NCI-H2196 (cell line): ENCODE results near the gene AKT1.
A peak's percentile ranks its signal among the peaks of the same experiment; 100 is the strongest.
"Not testable (repeated sequence)": the region's sequence is repeated elsewhere in the genome, so short reads cannot be mapped to it uniquely, and the experiment has no call there.

Experiments used
- DNase-seq: peaks from one replicate; lab custom pipeline; 2025; ENCODE audit not compliant: unreplicated experiment; lab: John Stamatoyannopoulos, UW

Gene AKT1

DNA sequence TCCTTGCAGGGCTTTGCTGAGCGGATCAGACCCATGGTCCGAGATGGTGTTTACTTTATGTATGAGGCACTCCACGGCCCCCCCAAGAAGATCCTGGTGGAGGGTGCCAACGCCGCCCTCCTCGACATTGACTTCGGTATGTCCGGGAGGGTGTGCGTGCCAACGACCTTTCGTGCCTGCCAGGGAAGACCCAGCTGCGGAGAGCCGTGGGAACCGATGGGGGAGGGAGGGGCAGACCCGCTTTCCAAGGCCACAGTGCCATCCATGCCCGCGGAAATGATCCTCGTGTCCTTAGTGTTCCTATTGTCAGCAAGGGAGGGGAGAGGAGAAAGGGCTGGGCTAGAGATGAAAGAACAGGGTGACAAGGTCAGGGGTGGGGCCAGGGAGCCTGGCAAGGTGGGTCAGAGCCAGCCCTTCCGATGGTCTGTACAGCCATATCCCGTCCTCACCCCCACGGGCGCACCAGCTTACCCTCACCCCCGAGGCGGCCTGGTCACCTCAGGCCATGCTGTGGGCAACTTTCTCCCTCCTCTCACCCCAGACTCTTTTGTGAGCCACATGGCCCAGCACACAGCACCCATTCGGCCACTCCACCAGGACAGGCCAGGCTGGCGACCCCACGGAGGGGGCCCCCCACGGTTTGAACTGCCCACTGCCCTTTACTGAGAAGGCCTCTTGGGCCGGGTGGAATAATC, 54.3 kb downstream of the AKT1 start:
- no peak for DNase-seq

DNA sequence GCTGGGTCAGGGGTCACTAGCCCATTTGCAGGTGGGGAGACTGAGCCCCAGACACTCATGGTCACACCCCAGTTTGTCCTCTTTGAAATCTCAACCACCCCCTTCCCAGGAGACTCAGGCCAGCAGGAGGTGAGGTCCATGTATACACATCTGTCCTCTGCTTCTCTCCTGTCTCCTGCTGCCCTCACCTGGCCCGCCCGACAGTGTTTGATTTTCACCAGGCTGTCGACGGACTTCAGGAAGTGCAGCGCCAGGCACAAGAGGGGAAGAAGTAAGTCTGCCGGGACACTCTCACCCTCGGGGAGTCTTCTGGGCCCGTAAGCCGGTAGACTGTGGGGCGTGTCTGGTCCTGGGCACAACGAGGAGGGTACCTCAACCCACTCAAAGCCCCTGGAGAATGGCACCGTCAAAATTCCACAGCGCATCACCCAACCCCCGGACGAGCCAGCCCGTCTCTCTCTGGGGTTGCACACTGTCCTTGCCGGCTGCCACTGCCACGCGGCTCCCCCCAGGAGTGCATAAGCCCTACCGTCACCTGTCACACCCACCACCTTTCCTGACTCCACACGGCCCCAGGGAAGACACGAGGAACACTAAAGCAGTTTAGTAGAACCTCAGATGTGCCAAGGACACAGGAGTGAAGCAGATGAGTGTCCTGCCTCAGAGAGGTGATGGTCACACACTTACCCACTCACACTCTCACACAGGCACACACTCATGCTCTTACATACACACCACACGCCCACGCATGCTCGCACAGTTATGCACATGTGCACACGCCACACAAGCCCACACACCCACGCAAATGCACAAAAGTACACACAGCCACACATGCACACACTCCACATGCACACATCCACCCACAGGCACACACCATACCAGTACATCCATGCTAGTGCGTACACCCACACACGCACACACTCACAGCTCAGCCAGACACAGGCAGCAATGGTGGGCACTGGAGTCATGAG, 55.7 kb downstream of the AKT1 start:
- no peak for DNase-seq

DNA sequence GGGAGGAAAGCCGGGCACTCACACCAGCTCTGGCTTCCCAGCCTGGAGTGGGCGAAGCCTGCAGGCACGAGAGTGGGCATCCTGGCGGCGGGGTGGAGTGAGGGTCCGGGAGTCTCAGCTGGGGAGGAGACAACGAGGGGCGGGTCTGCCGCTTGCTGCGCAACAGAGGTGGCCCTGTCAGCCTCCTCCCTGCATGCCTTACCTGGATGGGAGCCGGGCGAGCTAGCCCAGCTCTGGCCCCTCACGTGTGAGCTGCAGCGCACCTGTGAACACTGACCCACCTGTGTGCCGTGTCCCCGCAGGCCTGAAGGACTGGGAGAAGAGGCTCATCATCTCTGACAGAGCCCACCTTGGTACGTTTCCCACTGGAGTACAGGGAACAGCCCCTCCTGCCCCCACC, 56.5 kb downstream of the AKT1 start:
- DNase-seq, result no peak

DNA sequence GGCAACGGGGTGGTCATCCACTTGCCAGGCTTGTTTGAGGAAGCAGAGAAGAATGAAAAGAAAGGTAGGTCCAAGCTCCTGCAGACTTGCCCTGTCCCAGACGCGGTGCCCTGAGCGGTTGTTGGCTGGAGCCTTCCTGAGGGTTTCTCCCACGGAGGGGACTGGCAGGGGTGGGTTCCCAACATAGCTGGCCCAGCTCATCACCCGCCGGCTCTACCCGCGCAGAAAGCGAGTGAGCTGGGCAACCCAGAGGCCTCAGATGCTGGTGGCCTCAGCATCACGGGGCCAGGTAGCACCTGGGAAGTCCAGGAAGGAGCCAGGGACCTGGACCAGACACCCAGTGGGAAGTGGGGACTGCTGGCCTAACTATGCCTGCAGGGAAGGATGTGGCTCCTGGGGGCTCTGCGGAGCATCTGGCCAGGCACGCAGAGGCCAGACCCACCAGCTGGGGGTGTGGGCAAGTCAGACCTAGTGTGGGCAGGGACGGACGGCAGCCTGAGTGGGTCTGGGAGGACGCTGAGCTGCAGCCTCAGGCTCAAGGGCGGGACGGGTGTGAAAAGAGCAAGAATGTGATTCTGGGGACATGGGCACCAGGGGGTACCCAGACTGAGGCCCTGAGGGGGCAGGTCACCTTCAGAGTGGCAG, 57.1 kb downstream of the AKT1 start:
- DNase-seq, result no peak

DNA sequence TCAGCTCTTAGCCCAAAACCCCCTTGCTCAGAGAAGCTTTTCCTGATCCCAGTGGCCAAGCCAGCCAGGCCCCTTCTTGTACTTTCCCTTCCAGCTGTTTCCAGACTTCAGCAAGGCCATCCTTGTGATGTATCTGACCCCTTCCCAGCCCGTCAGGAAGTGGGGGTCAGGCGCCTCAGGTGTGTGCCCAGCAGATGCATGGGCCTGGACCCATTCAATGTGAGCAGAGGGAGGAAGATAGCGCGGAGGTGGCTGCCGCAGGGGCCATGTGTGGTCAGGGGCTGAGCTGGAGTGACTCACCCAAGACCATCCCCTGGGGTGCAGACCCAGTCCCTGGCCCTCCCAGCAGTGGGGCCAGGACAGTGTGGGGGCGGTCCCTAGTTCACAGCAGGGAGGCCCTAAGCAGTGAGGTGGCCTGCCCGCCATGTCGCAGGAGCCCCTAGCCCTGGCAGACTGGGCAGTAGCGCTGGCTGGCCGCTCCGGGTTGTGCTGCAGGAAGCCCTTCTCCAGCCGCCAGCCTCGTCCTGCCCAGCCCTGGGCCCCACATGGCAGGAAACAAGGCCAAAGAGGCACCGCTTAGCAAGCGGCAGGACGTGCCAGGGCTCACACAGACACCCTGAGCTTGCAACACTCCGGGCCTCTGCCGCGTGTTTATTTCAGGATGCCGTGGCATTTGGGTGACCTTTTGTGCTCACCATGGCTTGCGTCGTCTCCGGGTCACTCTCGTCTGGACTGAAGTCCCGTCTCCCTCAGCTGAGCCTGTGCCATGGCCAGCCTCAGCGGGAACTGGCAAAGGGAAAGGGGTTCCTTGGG, 59.5 kb downstream of the AKT1 start:
- no peak for DNase-seq

DNA sequence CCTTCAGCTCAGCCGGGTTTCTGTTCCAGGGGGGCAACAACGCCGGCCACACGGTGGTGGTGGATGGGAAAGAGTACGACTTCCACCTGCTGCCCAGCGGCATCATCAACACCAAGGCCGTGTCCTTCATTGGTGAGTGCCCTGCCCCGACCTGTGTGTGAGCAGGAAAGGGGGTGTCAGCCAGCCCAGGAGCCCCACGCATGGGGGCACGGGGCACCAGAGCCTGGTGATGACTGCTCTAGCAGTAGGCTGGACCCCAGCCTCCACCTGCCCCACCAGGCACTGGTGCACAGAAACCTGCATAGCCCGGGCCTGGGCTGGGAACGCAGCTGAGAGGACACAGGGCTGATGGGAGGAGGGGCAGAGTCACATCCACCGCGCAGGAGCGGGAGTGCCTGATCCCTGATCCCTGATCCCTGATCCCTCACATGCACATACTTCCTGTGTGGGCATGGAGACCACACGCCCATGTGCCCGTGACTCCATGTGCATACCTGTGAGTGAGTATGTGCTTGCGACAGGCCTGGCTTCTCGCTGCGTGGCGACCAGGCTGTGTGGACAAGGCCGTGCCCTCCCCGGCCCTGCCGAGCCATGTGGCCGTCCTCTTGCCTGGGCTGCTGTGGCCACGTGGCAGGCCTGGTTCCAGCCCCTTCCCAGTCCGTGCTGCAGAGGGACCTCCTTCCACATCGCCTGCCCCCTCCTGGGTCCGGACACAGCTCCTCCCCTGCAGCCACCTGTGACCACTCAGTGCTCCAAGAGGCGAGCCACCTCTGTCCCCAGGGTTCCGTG, 60.4 kb downstream of the AKT1 start:
- no peak for DNase-seq

DNA sequence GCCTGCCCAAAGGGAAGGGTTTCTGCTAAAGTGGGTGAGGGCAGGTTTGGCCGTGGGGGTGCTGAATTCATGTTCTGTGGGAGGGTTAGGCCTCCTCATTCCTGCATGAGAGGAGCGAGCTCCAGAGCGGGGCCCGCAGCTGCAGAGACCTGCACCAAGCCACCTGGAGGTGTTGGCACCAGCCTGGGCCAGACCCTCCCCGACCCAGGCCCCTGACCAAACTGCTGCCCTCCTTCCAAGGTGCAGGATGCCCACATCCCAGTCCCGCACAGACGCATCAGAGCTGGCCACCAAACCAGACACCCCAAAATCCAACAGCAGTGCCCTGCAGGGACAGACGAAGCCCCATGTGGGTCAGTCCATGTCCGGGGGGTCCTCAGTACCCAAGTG, 61.0 kb downstream of the AKT1 start:
- no peak for DNase-seq

DNA sequence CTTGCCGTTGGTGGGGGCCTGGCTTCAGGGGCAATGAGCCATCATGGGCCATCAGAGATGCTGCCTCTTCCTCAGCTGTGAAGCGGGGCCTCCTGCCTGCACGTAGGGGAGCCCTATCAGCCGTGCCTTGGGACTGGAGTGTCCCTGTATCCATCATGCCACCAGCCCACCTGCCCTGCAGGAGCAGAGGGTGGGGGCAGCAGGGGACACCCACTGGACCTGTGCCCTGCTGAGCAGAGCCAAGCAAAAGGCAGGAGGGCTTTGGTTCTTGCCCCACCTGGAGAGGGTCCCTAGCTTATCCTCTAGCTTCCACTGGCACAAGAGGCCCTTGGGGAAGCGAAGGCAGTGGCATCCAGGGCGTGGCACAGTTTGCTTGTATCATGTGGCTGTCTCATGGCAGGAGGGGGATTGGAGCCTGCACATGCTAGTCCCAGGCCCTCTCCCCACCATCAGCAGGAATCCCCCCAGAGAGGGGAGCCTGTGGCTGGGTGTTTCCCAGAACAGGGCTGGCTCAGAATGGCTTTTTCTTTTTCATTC, 61.4 kb downstream of the AKT1 start:
- DNase-seq, result no peak

DNA sequence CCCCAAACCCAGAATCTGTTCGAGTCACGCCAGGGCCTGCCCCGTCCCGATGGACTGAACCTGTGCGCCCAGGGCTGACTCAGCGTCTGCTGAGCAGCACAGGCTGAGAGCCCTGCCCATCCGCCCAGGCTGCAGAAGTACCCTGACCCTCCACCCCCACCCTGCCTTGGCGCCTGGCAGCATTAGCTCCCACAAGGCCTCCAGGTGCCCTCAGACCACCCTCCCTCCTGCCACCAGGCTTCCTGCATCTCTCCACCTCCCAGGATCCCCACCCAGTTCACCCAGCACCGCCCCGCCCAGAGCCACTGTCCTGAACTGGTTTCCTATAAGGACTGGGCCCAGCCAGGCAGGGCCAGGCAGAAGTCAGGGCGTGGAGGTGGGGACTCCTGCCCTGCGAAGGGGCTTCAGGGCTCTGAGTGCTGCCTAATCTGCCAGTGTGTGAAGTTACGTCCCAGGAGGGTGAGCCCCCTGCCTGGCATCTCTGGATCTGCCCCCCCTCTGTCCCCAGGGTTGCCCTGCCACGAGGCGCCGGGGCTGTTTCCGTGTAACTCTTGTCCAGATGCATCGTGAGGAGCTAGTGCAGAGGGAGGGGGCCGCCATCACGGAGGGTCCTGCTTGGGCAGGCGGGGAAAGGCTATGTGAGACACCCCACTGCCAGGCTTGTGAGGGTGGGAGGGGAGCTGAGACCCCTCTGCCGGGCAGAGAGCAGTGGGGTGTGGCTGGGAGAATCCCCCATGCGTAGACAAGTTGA, 62.4 kb downstream of the AKT1 start:
- DNase-seq, result no peak

DNA sequence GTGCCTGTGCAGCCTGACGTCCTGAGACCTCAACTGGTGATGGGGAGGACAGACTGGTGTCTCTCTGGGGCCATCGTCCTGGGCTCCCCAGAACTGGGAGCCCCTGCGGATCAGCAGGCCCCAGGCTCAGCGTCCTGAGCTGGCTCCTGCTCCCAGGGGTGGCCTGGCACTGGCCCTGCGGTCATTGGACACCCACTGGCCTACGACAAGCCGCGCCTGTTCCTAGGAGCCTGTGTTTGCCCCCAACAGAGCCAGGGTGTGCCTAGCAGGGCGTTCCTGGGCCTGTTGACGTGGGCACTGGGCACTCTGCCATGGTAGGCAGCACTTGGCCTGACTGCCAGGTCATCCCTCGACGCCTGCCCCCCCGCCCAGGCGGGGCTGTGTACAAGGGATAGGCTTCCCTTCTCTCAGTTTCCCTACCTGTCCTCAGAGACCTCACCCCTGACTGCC, 63.2 kb downstream of the AKT1 start:
- peak; percentile 40 for DNase-seq

DNA sequence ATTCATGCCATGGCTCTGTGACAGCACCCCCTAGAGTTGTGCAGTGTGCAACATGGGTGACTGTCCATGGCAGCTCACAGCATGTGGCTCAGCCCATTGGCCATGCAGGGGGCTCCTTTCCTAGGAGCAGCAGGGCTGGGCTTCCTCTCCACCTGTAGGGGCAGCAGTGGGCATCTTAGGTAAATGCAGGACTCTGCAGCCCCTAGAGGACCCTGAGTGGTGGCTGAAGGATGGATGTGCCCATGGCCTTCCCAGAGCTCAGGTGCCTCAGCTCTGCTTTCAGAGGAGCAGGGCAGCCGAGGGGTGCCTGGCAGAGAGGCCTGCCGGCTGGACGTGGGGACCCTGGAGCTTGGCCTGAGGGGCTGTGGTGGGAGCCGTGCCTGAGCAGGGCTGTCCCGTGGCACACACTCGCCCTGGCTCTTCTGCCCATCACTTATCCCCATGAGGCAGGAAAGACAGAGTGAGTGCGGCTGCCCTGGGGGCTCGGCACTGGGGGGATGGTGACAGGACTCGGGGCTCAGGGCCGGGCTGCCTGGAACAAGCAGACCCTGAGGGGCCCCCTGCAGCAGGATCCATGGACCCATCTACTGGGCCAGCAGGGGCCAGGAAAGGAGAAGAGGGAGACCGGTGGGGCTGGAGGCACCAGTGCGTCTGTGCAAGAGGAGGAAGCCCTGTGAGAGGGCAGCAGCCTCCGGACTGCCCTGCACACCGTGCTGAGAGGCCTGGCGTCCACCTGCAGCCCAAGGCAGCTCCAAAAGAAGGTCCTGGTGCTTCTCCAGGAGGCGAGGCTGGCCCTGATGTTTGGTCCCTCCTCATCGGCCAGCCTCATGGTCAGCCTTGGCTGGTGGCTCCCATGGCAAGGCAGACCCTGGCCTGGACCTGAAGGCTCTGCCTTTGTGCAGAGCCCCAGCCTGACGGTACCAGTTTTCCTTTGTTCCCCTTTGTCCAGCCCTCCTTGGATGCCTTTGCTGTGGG, 63.9 kb downstream of the AKT1 start:
- no peak for DNase-seq

DNA sequence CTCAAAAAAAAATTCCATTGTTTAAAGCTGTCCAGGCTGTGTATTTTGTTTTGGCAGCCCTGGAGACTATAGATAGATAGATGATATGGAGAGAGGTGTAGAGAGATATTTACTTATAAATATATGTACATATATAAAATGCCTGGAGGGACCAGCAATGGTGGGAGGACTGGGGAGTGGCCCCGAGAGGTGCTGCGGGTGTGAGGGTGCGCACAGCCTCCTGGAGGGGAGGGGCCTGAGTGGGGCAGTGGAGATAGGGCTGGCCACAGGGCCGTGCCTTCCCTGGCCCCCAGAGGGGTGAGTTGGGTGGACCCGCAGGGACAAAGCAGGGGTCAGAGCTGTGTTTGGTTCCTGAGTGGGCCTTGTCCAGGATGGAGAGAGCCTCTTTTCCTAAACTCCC, 65.1 kb downstream of the AKT1 start:
- no peak for DNase-seq

DNA sequence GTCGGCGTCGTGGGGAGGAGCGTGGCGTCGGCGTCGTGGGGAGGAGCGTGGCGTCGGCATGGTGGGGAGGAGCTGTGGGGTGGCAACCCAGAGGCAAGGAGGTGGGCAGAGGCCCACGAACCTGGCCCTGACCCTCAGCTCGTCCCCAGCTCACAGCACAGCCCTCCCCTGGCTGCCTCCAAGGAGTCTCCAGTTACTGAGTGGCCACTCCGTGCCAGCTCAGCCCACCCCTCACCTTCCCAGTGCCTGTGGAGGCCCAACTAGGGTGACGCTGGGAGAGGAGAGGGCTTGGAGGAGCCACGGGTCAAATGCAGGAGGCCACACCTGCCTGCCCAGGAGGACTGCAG, 65.7 kb downstream of the AKT1 start:
- no peak for DNase-seq

DNA sequence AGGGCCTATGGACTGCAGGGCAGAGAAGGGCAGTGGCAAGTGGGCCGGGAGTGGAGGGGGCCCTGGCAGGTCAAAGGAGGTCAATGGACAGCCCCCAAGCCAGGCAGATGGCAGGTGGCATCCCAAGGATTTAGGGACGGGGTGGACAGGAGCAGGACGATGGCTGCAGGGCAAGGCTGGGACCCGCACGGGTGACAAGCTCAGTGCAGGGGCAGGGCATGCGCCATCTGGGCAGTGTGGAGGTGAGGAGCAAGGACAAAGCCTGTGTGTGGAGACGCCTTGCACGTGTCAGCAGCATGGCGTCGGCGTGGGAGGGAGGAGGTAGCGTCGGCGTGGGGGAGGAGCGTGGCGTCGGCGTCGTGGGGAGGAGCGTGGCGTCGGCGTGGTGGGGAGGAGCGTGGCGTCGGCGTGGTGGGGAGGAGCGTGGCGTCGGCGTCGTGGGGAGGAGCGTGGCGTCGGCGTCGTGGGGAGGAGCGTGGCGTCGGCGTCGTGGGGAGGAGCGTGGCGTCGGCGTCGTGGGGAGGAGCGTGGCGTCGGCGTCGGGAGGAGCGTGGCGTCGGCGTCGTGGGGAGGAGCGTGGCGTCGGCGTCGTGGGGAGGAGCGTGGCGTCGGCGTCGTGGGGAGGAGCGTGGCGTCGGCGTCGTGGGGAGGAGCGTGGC, 66.2 kb downstream of the AKT1 start:
- not testable (repeated sequence) for DNase-seq

DNA sequence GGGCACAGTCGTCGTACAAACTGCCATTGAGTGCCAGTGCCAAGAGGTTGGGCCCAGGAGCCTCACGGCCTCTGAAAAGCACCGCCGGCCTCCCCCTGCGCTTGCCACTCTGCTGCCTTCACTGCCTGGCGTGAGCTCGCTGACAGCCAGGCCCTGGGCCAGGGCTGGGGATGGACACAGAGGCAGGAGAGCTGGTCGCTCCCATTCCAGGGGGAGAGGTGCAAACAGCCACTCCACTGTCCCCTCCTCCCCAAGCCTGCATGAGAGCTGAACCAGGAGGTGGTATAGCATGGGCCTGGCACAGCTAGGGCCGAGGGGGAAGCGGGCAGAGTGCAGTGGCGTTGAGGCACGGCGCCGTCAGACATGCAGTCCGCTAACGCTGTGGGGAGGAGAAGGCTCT, 66.9 kb downstream of the AKT1 start:
- no peak for DNase-seq

DNA sequence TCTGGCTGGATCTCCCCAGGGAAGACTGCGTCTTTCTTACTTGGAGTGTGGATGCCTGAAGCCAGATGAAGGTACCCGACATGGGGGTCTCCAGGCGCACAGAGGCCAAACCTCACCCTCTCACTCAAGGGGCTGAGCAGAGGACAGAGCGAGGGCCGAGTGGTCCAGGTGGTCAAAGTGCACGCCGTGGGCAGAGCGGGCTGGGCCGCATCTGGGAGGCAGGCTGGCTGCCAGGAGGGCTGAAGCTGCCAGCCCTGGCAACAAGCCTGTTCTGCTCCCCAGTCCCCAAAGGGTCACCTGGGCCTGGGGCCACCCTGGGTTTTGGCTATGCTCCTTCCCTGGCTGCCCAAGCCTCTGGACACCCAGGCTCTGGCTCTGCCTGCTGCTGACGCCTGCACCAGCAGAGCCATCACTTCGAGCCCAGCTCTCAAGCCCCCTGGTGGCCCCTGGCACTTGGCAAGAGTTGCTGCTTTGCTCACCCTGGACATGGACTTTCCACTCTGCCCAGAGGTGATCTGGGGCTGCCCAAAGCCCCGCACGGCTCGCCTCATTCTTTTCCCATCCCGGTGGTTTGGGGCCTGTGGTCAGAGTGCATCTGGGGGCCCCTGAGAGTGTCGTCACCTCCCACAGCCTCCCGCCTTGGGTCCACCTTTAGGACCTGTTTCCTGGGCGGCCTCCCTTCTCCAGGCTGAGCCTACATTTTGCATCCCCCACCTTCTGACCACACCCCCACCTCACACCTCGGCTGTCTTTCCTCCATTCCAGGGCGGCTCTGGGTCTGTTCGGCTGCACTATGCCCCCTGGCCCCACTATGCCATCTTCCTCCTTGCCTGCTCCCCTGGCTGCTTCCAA, 68.7 kb downstream of the AKT1 start:
- DNase-seq, result no peak
